NCI-H2227 (cell line): ENCODE measurements around the gene AQP2.
"Not testable (repeated sequence)": the region's sequence is repeated elsewhere in the genome, so short reads cannot be mapped to it uniquely, and the experiment has no call there.

Source experiments
- DNase-seq: peaks from one replicate; lab custom pipeline; 2025; ENCODE audit not compliant: unreplicated experiment; lab: John Stamatoyannopoulos, UW

AQP2 gene

DNA sequence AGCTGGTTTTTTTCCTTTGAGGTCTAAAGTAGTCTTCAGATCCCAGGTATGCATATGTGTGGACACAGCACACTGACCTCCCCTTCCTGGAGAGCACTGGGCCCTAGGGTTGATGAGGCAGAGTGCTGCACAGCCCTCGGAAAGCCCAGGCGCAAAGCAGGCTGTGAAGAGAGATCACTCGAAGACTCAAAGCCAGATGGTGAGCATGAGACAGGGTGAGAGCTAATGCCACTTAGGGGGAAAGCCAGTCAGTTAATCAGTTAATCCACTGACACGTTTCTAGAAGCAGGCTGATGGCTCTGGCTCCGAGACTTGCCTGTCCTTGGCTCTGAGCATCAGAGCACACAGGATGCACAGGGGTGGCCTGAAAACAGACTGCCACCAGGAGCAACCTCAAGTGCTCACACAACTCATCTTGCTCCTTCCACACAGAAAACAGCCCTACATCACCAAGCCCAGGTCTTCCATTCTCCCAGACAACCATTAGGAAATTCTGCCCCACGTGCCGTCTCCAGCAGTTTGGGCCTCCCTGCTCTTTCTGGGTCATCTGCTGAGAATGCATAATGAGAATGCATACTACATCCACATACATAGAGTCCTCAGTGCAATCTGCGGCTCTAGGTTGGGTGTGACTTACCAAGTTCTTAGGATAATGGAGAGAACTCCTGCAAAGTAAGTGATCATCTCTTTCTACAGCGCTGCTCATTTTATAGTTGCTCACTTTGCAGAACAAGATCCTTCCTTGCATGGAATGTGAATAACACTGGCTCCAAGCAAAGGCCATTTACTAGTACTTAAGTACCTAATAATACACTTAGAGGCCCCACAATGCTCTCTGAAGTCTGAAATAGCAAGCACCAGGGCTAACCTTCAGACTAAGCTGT is 34.2 kb downstream of the AQP2 start:
- no peak for DNase-seq

DNA sequence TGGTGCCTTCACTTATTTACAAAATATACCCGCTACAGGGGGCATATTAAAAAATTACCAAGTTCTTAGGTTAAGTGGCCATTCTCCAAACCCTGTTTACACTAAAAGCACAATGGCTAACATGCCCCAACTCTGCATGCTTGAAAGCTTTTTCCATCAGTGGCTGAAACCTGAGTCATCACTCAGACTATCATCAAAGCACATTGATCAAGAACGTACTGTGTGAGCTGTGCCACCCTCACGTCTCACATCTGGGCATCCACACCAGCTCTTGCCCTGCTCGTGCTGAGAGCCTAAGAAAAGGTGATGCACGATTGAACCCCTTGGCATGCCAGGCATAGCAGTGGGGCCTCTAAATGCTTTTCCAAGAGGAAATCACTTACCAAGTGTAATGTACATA is 35.4 kb downstream of the AQP2 start:
- DNase-seq = no peak

DNA sequence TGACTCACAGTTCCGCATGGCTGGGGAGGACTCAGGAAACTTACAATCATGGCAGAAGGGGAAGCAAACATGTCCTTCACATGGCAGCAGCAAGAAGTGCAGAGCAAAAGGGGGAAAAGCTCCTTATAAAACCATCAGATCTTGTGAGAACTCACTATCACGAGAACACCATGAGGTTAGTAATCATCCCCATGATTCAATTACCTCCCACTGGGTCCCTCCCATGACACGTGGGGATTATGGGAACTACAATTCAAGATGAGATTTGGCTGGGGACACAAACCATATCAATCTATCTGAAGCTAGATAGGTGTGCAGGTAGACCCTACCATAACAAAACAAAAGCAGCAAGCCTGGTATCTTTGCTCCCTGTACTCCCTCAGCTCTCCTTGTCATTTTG is 35.9 kb downstream of the AQP2 start:
- DNase-seq = not testable (repeated sequence)

DNA sequence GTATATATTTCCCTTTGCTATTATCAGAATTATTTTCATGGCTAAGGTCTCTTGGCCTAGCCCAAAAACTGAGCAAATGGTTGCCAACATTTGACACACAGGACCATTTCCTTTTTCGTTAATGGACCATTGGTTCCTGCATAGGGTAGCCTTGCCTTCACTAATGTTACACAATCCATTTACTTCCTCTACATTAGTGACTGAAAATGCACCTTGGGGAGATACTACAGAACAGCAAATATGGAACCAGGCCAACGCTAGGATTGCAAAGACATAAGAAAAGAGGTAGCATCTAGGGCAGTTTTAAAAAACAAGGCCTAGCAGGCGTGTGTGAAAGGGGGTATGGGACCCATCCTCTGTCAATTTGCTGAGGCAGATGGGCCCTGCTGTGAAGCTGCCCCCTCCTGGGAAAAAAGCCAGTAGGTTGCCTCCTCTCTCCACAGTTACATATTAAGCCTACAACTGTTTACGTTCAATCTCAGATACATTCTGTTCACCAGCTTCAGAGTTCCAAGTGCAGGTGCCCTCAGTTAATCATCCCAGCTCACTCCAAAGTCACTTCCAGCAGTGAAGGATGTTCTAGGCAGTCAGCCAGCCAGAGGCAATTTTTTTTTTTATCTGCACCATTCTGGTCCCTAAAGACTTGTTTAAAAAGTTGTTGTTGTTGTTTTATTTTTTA is 37.2 kb downstream of the AQP2 start:
- no peak for DNase-seq

DNA sequence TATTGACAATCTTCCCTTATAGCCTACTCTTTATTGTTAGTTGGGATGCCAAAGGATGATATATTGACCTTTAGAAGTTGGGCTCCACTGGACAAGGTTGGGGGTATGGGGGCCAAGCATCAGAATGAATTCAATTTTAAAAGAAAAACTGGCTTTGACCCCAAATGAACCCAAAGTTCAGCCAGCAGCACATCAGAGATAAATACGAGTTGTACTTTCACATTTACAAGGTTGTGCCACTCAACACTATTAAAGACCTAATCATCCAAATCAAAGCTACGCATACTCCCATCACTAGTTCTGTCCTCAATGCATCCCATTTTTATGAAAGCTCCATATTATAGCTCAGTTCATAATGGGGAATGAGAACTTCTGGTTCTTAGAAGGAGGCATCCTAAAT is 38.9 kb downstream of the AQP2 start:
- DNase-seq = not testable (repeated sequence)

DNA sequence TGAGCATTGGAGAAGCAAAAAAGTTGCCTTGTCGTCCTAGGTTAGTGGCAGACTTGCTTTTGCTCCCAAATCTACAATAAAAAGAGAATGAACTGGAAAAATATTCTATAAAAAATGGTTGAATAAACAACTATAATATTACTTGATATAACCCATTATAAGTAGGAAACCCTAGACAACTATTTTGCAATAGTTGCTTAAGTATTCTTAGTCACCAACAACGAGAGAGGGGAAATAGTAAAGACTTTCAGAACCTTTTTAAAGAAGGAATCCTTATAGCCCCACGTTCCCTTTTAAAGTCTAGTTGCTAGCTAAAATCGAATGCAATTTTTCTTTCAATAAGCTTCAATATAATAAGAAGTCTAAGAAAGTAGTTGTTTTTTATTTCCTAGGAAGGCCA is 39.7 kb downstream of the AQP2 start:
- no peak for DNase-seq

DNA sequence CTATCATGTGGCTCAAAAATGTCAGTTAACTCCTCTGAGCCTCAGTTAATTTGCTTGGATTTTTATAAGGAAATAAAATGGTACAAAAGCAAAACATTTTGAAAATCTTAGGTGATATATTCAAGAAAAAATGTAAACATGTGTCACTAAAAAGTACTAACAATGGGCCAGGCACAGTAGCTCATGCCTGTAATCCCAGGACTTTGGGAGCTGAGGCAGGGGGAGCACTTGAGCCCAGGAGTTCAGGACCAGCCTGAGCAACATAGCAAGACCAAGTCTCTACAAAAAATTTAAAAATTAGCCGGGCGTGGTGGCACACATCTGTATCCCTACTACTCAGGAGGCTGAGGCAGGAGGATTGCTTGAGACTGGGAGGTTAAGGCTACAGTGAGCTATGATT is 47.9 kb downstream of the AQP2 start:
- DNase-seq = no peak

DNA sequence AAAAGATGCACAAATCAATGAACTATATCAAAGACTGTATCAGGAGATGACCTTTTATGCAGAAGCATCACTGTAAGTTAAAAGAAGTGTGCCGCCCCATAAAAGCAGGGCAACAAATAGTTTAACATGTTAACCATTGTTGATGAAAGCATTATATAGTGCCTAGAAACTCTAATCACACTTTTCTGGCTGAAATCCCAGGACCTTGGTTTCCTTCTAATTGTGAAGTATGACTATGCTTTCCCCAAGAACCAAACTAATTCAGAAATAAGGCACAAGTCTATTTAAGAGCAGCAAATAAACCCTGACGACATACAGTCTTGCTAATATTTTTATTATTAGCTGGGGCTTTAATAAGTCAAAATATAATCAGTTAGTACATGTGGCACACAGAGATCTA is 53.1 kb downstream of the AQP2 start:
- no peak for DNase-seq

DNA sequence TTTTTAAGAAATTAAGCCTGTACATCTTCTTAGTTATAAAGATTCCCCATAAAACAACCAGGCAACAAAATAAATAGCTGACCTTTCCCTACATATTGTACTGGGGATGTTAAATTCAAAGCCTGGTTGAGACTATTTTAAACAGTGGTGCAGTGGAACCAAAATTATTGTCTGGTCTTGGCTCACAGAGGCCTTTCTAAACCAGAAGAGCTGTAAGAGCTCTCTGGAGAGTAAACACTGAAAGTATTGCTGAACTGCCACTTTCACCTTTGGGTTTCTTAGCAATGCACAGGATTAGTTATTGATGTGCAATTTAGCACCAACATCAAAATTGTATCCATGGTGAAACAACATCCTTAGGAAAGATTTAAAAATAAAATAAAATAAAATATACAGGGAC is 54.2 kb downstream of the AQP2 start:
- DNase-seq = no peak

DNA sequence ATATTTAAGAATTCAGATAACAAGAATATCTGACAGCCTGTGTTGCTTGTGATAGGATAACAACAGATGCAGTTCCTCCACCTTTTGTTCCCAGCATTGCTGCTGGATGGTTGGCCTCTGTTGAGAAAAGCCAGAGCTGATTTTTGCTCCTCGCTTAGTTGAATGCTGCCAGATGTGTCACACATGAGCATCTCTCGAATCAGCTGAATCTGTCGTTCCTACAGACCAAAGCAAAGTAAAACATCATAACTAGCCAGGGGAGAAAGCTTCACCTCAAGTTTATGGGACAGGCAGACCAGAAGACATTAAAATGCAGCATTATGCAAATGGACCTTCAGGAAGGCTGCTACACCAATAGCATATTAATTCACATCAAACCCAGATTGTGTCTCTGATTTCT is 54.6 kb downstream of the AQP2 start:
- DNase-seq = no peak

DNA sequence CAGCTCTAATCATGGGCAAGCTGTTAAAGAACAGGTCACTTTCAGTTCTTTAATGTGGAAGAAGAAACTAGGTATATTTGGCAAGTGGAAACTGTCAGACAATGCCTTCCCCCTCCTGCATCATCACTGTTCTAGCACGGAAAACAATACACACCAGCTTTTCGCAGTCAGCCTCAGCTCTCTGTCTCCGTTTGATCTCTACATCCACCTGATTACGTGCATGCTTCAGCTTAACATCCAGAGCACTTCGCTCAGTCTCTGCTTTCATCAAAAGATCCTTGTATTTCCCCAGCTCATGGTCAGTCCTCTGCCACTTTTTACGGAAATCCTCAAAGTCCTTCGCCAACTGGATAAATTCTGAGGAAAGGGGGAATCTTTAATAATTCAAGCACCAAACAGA is 55.7 kb downstream of the AQP2 start:
- DNase-seq = no peak

DNA sequence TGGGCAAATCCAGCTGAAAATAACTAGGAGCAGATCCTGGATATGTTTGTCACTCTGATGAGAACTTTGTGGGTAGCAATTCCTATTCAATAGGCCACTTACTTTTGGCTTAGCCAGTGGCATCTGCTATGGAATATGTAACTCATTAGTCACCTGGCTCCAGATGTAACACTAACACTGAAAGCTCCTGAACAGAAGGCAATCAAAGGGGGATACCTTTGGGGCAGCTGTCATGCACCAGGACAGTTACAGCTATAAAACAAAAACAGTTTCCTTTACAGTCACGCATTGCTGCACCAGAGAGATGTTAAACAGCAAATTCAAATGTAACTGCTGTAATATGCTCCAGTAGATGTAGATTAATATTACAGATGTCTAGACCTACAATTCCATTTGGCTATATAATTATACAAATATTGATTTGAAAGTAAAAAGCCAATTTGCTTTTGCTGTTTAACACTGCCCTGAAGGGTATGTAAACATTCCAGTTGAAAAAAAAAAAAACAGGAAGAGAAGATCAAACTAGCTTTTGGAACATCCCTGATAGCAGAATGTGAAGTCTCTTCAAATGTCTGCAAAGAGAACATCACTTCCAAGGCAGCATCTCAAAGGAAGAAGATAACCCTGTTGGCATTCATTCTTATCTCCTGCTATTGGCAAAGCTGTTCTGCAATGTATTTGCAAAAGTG is 56.4 kb downstream of the AQP2 start:
- no peak for DNase-seq
